ENCODE data around the gene INTS1.

DNA sequence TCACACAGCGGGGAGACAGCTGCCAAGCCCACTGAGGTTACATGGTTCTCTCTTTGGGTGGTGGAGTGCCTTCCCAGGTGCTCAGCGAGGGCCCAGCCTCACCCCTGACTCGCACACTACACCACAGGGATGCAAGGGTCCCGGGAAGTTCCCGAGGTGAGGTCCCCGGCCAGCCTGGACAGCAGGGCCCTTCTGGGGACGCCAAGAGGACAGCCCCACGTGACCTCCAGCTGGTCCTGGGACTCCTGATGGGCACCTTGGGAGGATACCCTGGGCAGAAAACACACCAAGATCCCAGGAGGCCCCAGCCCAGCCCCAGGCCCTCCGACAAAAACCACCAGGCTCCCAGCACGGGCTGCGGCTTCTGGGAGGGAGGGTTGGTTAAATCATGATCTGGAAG lies 53.2 kb downstream of the INTS1 start:
- no peak for TF ChIP-seq POLR2AphosphoS5 (IDR thresholded peaks at IDR 0.05; ENCODE audit: low read depth, low read length)
- no peak for TF ChIP-seq POLR2A (IDR thresholded peaks at IDR 0.05; ENCODE audit: low read depth, low read length)
- TF ChIP-seq TAF1 (IDR thresholded peaks at IDR 0.05; ENCODE audit: borderline replicate concordance, low read depth, low read length) = no peak

Data from GM12892 (cell line).